H9 (cell line): Measurements from ENCODE around the gene MAP3K1. TPM values are rescaled to one million over a fixed set of nuclear protein-coding genes. Genes with fewer than 3 reads are reported as not detected.

Experiments
- DNase-seq: peaks from one replicate; pipeline ENCODE4 v3.0.0-alpha.2; 2017
- H2AFZ ChIP-seq: one replicate; pipeline ENCODE4 v1.6.1; 2013; ENCODE audit warnings: mild to moderate bottlenecking, low read length, control low read depth, moderate library complexity
- H2AK5ac ChIP-seq: 2 replicates; pipeline ENCODE4 v1.6.1; 2013; ENCODE audit warnings: low read length, control low read depth, mixed read lengths; ENCODE audit not compliant: insufficient read length
- H2BK120ac ChIP-seq: one replicate; pipeline ENCODE4 v1.6.1; 2013; ENCODE audit warnings: low read depth, mild to moderate bottlenecking, low read length, control low read depth, inconsistent platforms; ENCODE audit not compliant: poor library complexity, severe bottlenecking
- H2BK12ac ChIP-seq: 2 replicates; pipeline ENCODE4 v1.6.1; 2013; ENCODE audit warnings: low read length, control low read depth, mixed read lengths, low read depth; ENCODE audit not compliant: insufficient read length
- H2BK15ac ChIP-seq: 2 replicates; pipeline ENCODE4 v1.6.1; 2013; ENCODE audit warnings: low read depth, low read length, control low read depth
- H2BK20ac ChIP-seq: one replicate; pipeline ENCODE4 v1.6.1; 2013; ENCODE audit warnings: low read depth, mild to moderate bottlenecking, low read length, control low read depth, inconsistent platforms; ENCODE audit not compliant: poor library complexity, severe bottlenecking
- H2BK5ac ChIP-seq: 2 replicates; pipeline ENCODE4 v1.6.1; 2013; ENCODE audit warnings: low read length, control low read depth, mixed read lengths; ENCODE audit not compliant: insufficient read length
- H3K14ac ChIP-seq: 2 replicates; pipeline ENCODE4 v1.6.1; 2013; ENCODE audit warnings: low read length, control low read depth; ENCODE audit not compliant: insufficient read depth
- H3K18ac ChIP-seq: 2 replicates; pipeline ENCODE4 v1.6.1; 2013; ENCODE audit warnings: low read depth, mild to moderate bottlenecking, mixed read lengths, low read length, control low read depth; ENCODE audit not compliant: insufficient read length
- H3K23ac ChIP-seq: 2 replicates; pipeline ENCODE4 v1.6.1; 2013; ENCODE audit warnings: low read length, control low read depth, mixed read lengths, low read depth; ENCODE audit not compliant: insufficient read length
- H3K23me2 ChIP-seq: 2 replicates; pipeline ENCODE4 v1.6.1; 2013; ENCODE audit warnings: low read depth, mild to moderate bottlenecking, mixed read lengths, low read length, control low read depth; ENCODE audit not compliant: insufficient read length, poor library complexity, severe bottlenecking
- H3K27ac ChIP-seq: 2 replicates; pipeline ENCODE4 v1.5.1; 2013; ENCODE audit warnings: low read length, control low read depth, mixed read lengths, low read depth; ENCODE audit not compliant: insufficient read length
- H3K27me3 ChIP-seq: 2 replicates; pipeline ENCODE4 v1.6.1; 2013; ENCODE audit warnings: low read length, control low read depth, inconsistent platforms; ENCODE audit not compliant: insufficient read depth
- H3K4ac ChIP-seq: 2 replicates; pipeline ENCODE4 v1.6.1; 2013; ENCODE audit warnings: low read depth, mild to moderate bottlenecking, control low read depth, inconsistent platforms, low read length, moderate library complexity
- H3K4me1 ChIP-seq: 2 replicates; pipeline ENCODE4 v1.6.1; 2013; ENCODE audit warnings: low read length, control low read depth, inconsistent platforms; ENCODE audit not compliant: insufficient read depth
- H3K4me2 ChIP-seq: 2 replicates; pipeline ENCODE4 v1.6.1; 2013; ENCODE audit warnings: low read length, control low read depth, mixed read lengths; ENCODE audit not compliant: insufficient read length, insufficient read depth
- H3K56ac ChIP-seq: 2 replicates; pipeline ENCODE4 v1.6.1; 2013; ENCODE audit warnings: low read depth, mild to moderate bottlenecking, mixed read lengths, low read length, control low read depth; ENCODE audit not compliant: insufficient read length
- H3K79me1 ChIP-seq: 2 replicates; pipeline ENCODE4 v1.6.1; 2013; ENCODE audit warnings: low read depth, mild to moderate bottlenecking, moderate library complexity, low read length, control low read depth, inconsistent platforms; ENCODE audit not compliant: insufficient read depth, poor library complexity, severe bottlenecking
- H3K79me2 ChIP-seq: 2 replicates; pipeline ENCODE4 v1.6.1; 2013; ENCODE audit warnings: low read length, control low read depth, inconsistent platforms; ENCODE audit not compliant: insufficient read depth
- H3K9ac ChIP-seq: 2 replicates; pipeline ENCODE4 v1.6.1; 2013; ENCODE audit warnings: low read length, control low read depth, mixed read lengths; ENCODE audit not compliant: insufficient read length; ENCODE audit errors: extremely low read depth
- H3K9me3 ChIP-seq: one replicate; pipeline ENCODE4 v1.6.1; 2013; ENCODE audit warnings: low read depth, low read length, inconsistent platforms; ENCODE audit not compliant: control insufficient read depth
- H3T11ph ChIP-seq: one replicate; pipeline ENCODE4 v1.6.1; 2013; ENCODE audit warnings: mild to moderate bottlenecking, low read length, control low read depth, inconsistent platforms
- H4K20me1 ChIP-seq: one replicate; pipeline ENCODE4 v1.6.1; 2013; ENCODE audit not compliant: control insufficient read depth, insufficient read length, insufficient read depth
- H4K5ac ChIP-seq: 2 replicates; pipeline ENCODE4 v1.6.1; 2013; ENCODE audit warnings: low read depth, mild to moderate bottlenecking, mixed read lengths, low read length, control low read depth; ENCODE audit not compliant: insufficient read length
- H4K8ac ChIP-seq: replicated peaks from 2 replicates; pipeline ENCODE4 v1.6.1; 2013; ENCODE audit warnings: low read length, control low read depth, mixed read lengths, low read depth; ENCODE audit not compliant: insufficient read length
- H4K91ac ChIP-seq: 2 replicates; pipeline ENCODE4 v1.6.1; 2013; ENCODE audit warnings: low read depth, mild to moderate bottlenecking, moderate library complexity, mixed read lengths, low read length, control low read depth; ENCODE audit not compliant: insufficient read length
- H3K27ac Mint-ChIP-seq, 3 experiments: 2 replicates in 2 of 3; 3 replicates in 1 of 3; pipeline ENCODE4 v1.8.0; 2020 to 2021; ENCODE audit warnings: mixed read lengths in 3 of 3, mild to moderate bottlenecking in 1 of 3, moderate library complexity in 1 of 3
- H3K27me3 Mint-ChIP-seq: 2 replicates; pipeline ENCODE4 v1.8.0; 2021; ENCODE audit warnings: low read depth, mild to moderate bottlenecking, moderate library complexity, mixed read lengths
- H3K36me3 Mint-ChIP-seq, 3 experiments: 2 replicates in 2 of 3; 3 replicates in 1 of 3; pipeline ENCODE4 v1.8.0; 2020 to 2021; ENCODE audit warnings: low read depth in 3 of 3, mixed read lengths in 3 of 3; ENCODE audit not compliant: insufficient read depth in 1 of 3
- H3K4me1 Mint-ChIP-seq, 2 experiments: 2 replicates each; pipeline ENCODE4 v1.8.0; 2020; ENCODE audit warnings: mixed read lengths in 2 of 2
- H3K4me3 Mint-ChIP-seq, 2 experiments: 2 replicates in 1 of 2; 3 replicates in 1 of 2; pipeline ENCODE4 v1.8.0; 2020 to 2021; ENCODE audit warnings: mild to moderate bottlenecking in 2 of 2, mixed read lengths in 2 of 2, moderate library complexity in 1 of 2
- H3K9me3 Mint-ChIP-seq, 2 experiments: 2 replicates in 1 of 2; 3 replicates in 1 of 2; pipeline ENCODE4 v1.8.0; 2020; ENCODE audit warnings: mild to moderate bottlenecking in 2 of 2, mixed read lengths in 2 of 2, moderate library complexity in 1 of 2
- CTCF ChIP-seq: fragments of 200-600 bp; sonication (generic); conservative IDR thresholded peaks from 3 replicates; pipeline ENCODE4 v1.8.0; 2021; ENCODE audit warnings: antibody characterized with exemption, mild to moderate bottlenecking
- WGBS: extraction: QIAGEN DNeasy Blood & Tissue Kit; methylation state at CpG from one replicate; pipeline ENCODE4 v1.1.7; 2013; ENCODE audit warnings: missing lambda C conversion rate, low lambda C conversion rate, mixed read lengths; ENCODE audit not compliant: insufficient read length; ENCODE audit errors: extremely low coverage; 5-methylcytosine and 5-hydroxymethylcytosine counted together
- total RNA-seq: library from RNA; stranded (reverse); gene quantifications from 2 replicates; pipeline ENCODE4 v1.2.1, GENCODE V29; 2021

The MAP3K1 gene
- total RNA-seq, 1 experiment from 2014 or later, result 11.1 TPM

- Histone ChIP-seq H4K20me1 (no peaks in the 10 kb centered on the region), H3K79me1 (peaks cover 3% of the 10 kb centered on the region), H3K27me3 (peaks cover 4% of the 10 kb centered on the region; the same call in 1 of the 2 replicates), H2BK15ac (no peak overlapping the region), H3K4ac (no peak overlapping the region), H3K4me2 (peak overlapping the region; percentile 73), H3K9ac (no peak overlapping the region), H2BK20ac (no peak overlapping the region), H2AK5ac (no peak overlapping the region), H3K56ac (no peak overlapping the region), H3K9me3 (no peaks in the 10 kb centered on the region), H4K91ac (no peak overlapping the region), H2BK120ac (no peak overlapping the region), H3K79me2 (no peaks in the 10 kb centered on the region; the same call in 1 of the 2 replicates), H3K18ac (no peak overlapping the region), H2BK12ac (no peak overlapping the region), H3K23me2 (peaks cover 7% of the 10 kb centered on the region), H3K14ac (no peak overlapping the region; the same call in 1 of the 2 replicates), H2AFZ (no peak overlapping the region), H3K27ac (no peak overlapping the region), H3K23ac (no peak overlapping the region), H3T11ph (no peak overlapping the region), H2BK5ac (no peak overlapping the region), H4K8ac (no peak overlapping the region), H3K4me1 (peaks cover 2% of the 10 kb centered on the region; the same call in 1 of the 2 replicates), H4K5ac (no peak overlapping the region)
- DNase-seq, result peak; percentile 49
- peaks cover 32% of the 10 kb centered on the region for H3K27me3 Mint-ChIP-seq
- peaks cover 29 to 37% of the 10 kb centered on the region in 2 experiments for H3K4me1 Mint-ChIP-seq
- H3K27ac Mint-ChIP-seq, result no peak overlapping the region
- H3K4me3 Mint-ChIP-seq, result peak overlapping the region; percentile 77 to 88
- H3K9me3 Mint-ChIP-seq, result no peaks in the 10 kb centered on the region; a peak in 1 of 5 replicates
- no peaks in the 10 kb centered on the region for H3K36me3 Mint-ChIP-seq
- TF ChIP-seq CTCF, result no peak
- no CpG with 5 or more reads among the region's 116 CpGs for WGBS
These were observed 553 bp downstream of the MAP3K1 start for GRCh38 chr5:56815658-56816545.
